LNCAP (cell line): ENCODE data around the gene PSTPIP2.

Source experiments
- TF ChIP-seq, protein P1 (sequence below): fragments of 450-650 bp; IDR thresholded peaks from 2 replicates; pipeline ENCODE4 v1.5.1; 2017; ENCODE audit warnings: mild to moderate bottlenecking

PSTPIP2 gene

DNA sequence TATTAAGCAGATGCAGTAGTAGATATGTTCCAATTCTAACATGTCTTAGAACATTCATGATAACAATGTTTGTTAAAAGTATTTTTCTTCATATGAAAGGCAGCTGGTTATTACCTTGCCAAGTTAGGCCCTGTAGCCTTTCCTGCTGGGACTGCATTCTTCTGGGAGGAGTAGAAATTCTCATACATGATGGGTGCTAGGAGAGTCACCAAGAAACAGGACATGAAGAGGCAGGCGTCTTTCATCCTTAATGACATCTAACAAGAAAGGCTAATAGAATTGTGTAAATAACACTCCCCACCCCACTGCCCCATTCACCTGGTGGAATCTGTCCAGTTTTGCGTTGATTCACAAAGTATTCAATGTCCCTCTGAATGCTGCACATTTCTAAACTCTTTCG lies 80.3 kb downstream of the PSTPIP2 start:
- TF ChIP-seq, protein P1, sequence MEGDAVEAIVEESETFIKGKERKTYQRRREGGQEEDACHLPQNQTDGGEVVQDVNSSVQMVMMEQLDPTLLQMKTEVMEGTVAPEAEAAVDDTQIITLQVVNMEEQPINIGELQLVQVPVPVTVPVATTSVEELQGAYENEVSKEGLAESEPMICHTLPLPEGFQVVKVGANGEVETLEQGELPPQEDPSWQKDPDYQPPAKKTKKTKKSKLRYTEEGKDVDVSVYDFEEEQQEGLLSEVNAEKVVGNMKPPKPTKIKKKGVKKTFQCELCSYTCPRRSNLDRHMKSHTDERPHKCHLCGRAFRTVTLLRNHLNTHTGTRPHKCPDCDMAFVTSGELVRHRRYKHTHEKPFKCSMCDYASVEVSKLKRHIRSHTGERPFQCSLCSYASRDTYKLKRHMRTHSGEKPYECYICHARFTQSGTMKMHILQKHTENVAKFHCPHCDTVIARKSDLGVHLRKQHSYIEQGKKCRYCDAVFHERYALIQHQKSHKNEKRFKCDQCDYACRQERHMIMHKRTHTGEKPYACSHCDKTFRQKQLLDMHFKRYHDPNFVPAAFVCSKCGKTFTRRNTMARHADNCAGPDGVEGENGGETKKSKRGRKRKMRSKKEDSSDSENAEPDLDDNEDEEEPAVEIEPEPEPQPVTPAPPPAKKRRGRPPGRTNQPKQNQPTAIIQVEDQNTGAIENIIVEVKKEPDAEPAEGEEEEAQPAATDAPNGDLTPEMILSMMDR = no peak

DNA sequence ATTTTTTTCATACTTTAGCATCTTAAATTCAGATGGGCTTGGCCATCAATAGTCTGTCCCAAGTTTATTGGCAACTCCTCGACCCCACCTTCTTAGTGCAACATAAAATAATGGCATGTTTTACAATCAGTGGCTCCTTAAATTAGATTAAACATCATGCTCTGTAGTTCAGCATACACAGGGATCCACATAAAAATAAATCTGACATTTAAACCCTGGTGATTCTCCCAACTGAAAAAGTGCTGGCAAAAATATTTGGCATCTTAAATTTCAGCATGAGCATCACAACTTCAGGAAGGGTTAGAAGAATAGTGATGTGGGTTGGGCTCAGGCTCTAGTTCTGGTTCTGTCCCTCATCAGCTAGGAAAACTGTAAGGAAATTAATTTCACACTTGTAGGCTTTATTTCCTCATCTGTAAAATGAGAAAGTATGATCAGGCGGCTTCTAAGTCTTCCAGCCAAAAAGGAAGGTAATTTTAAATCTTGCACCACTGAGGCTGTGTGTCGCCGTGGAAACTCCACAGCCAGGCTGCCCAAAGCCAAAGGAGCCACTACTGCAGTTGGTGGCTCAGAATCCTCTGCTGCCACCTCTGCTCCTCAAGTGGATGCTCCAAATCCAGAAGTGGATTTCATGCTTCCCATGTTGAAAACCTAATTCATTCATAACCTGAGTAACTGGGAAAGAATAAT lies 87.4 kb downstream of the PSTPIP2 start:
- TF ChIP-seq, protein P1 = no peak

DNA sequence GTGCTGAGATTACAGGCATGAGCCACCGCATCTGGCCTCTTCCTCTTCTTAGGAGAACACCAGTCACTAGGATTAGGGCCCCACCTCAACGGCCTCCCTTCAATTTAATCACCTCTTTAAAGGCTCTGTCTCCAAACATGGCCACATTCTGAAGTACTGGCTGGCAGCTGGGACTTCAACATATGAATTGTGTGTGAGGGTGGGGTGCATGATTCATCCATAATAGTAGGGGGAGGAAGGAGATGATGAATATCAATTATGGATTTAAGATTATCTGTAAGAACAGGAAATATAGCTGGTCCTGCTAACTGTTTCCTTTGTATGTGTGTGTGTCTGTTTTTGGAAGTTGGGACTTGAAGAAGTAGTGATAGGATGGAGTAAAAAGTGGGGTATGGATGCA lies 90.2 kb downstream of the PSTPIP2 start:
- TF ChIP-seq, protein P1 = no peak

DNA sequence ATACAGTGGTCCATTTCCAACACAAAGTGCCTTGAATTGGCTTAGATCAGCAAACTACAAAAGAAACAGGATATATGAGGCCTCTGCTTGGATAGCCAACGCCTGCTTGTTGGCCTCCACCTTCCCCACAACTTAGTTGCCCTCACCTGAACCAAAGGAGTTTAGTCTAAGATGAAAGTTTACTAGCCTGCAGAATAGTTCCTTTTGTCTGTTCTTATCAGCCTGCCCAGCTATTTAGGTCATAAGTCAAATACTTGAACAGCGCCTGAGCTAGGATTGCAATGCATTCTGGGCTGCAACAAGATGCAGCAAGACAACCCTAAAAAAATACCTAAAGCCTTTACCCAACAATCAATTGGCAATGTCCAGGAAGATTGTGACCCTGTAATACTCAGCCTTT lies 91.8 kb downstream of the PSTPIP2 start:
- TF ChIP-seq, protein P1 = no peak

DNA sequence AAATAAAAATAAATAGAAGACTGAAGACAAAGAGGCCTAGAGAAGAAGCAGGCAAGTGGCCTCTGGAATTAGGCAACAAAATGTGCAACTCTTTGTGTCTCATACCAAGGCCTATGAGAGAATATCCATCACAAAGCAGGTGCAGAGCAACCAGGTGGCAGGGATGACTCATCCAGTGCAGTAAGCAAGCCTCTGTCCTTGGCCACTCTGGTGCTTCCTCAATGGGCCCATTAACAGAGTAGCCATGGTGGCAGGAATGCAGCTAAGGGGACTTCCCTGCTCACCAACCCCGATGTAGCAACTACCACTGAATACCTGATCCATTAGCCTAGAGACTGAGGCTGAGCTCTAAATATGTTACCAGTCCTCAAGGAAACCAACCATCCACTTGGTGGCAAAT lies 94.0 kb downstream of the PSTPIP2 start:
- TF ChIP-seq, protein P1 = no peak

DNA sequence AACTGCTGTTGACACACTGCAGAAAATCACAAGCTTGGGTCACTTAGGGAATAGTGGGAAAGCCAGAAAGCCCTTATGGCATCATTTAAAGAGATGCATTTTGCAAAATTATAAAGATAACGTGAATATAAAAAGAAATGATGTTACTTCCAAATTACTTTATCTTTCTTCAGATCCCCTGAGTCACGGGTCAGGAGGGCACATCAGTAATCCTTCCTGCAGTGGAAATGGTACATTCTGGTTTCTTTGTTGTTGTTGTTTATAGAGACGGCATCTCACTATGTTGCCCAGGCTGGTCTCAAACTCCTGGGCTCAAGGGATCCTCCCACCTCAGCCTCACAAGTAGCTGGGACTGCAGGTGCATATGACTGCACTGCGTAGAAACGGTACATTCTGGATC lies 95.1 kb downstream of the PSTPIP2 start:
- TF ChIP-seq, protein P1 = no peak

DNA sequence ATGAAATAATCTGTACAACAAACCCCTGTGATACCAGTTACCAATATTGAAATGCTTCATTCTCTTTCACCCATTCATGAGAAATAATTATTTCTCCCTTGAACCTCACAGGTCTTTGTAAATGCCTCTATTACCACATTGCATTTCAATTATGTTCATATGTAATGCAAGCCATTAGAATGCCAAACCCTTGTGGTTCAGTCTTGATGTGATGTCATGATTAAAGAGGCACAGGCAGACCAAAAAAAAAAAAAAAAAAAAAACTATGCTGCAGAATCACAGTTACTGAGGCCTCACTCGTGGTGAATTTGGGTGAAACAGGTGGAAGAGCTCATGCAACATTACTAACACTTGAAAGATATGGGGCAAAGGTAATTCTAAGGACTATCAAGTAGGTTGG lies 95.5 kb downstream of the PSTPIP2 start:
- TF ChIP-seq, protein P1 = no peak

DNA sequence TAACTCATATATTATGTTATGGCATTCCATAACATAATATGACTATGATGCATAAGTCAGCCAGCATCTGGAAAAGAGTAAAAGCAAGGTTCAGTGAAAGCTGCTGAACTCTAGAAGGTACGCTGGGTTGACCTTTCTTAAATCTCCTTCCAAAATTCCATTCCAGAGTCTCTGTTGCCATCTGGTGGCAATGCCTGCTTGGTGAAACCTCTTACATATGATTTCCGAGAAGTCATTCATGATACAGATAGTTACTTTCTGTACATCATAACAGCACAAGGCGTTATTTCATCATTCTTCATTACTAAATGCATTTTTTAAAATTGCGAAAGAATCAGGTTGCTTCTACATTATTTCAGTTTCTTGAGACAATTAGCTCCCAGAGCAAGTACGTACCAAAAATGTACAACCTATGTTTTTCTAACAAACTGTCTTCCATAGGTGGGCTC lies 97.9 kb downstream of the PSTPIP2 start:
- TF ChIP-seq, protein P1 = peak; percentile 81
